H1 (cell line): ENCODE results near the gene ZNF614. TPM values are rescaled to one million over a fixed set of nuclear protein-coding genes. Genes with fewer than 3 reads are reported as not detected.

Source experiments
- CTCF ChIA-PET: fragments of 300-600 bp; sonication (Branson Sonifier 250); formaldehyde crosslinking; loops from one replicate; lab custom pipeline; 2021; ENCODE audit not compliant: partially characterized antibody; lab: Charles Lee
- POLR2A ChIA-PET: fragments of 300-600 bp; sonication (Branson Sonifier 250); formaldehyde crosslinking; loops from one replicate; lab custom pipeline; 2021; ENCODE audit warnings: inconsistent platforms; ENCODE audit not compliant: partially characterized antibody; lab: Charles Lee
- DNase-seq, 2 experiments: peaks; one replicate each; pipeline versions ENCODE4 v3.0.0 to v3.0.0-alpha.2; 2010 to 2022; ENCODE audit warnings: low spot score in 2 of 2, low read depth in 1 of 2, mixed read lengths in 1 of 2
- FAIRE-seq: peaks from 2 replicates; lab custom pipeline; 2011; peaks lifted over from hg19 to GRCh38; lab: Jason Lieb, UNC
- H2AFZ ChIP-seq: 2 replicates; pipeline ENCODE4 v1.8.1; 2012; ENCODE audit warnings: low read length, inconsistent platforms
- H2AK5ac ChIP-seq: 2 replicates; pipeline ENCODE4 v1.6.1; 2013; ENCODE audit warnings: low read depth, low read length
- H2BK120ac ChIP-seq: replicated peaks from 2 replicates; pipeline ENCODE3; 2013; ENCODE audit warnings: low read depth, low read length, inconsistent platforms
- H2BK12ac ChIP-seq: 2 replicates; pipeline ENCODE4 v1.6.1; 2013; ENCODE audit warnings: low read depth, low read length
- H2BK15ac ChIP-seq: 2 replicates; pipeline ENCODE4 v1.6.1; 2013; ENCODE audit warnings: low read length
- H2BK20ac ChIP-seq: 2 replicates; pipeline ENCODE4 v1.6.1; 2013; ENCODE audit warnings: low read length
- H2BK5ac ChIP-seq: 2 replicates; pipeline ENCODE4 v1.6.1; 2013; ENCODE audit warnings: low read depth, low read length
- H3K14ac ChIP-seq: 2 replicates; pipeline ENCODE4 v1.6.1; 2013; ENCODE audit warnings: inconsistent platforms; ENCODE audit not compliant: insufficient read length
- H3K18ac ChIP-seq: 2 replicates; pipeline ENCODE4 v1.6.1; 2013; ENCODE audit warnings: low read length; ENCODE audit errors: extremely low read depth
- H3K23ac ChIP-seq: 2 replicates; pipeline ENCODE4 v1.6.1; 2013; ENCODE audit warnings: inconsistent platforms; ENCODE audit not compliant: insufficient read length
- H3K23me2 ChIP-seq: 2 replicates; pipeline ENCODE4 v1.6.1; 2013; ENCODE audit warnings: low read depth, low read length
- H3K27ac ChIP-seq: 2 replicates; pipeline ENCODE4 v1.6.1; 2011; ENCODE audit warnings: low read depth, low read length, inconsistent platforms
- H3K27me3 ChIP-seq, 4 experiments: replicated peaks in 1 of 4; 1 replicate in 1 of 4; 2 replicates in 3 of 4; pipeline versions ENCODE4 v1.6.1 to v1.8.1; 2011 to 2013; ENCODE audit warnings: low read length in 3 of 4, mild to moderate bottlenecking in 3 of 4, inconsistent platforms in 2 of 4, mixed read lengths in 2 of 4, moderate library complexity in 1 of 4; ENCODE audit not compliant: control insufficient read depth in 3 of 4, insufficient read depth in 3 of 4; ENCODE audit errors: extremely low read depth in 1 of 4
- H3K36me3 ChIP-seq, 4 experiments: 2 replicates each; pipeline versions ENCODE4 v1.6.1 to v1.8.1; 2011 to 2013; ENCODE audit warnings: mild to moderate bottlenecking in 4 of 4, low read length in 3 of 4, moderate library complexity in 2 of 4, control low read depth in 1 of 4, inconsistent platforms in 1 of 4; ENCODE audit not compliant: insufficient read depth in 4 of 4, control insufficient read depth in 2 of 4
- H3K4ac ChIP-seq: replicated peaks from 2 replicates; pipeline ENCODE3; 2013; ENCODE audit warnings: low read length, low read depth, mixed read lengths, inconsistent platforms; ENCODE audit not compliant: insufficient read length
- H3K4me1 ChIP-seq, 4 experiments: replicated peaks in 1 of 4; 1 replicate in 1 of 4; 2 replicates in 3 of 4; pipeline versions ENCODE4 v1.6.1 to v1.8.1; 2011 to 2013; ENCODE audit warnings: low read length in 3 of 4, inconsistent platforms in 2 of 4, mixed read lengths in 1 of 4; ENCODE audit not compliant: insufficient read depth in 4 of 4, control insufficient read depth in 3 of 4
- H3K4me2 ChIP-seq, 2 experiments: 2 replicates each; pipeline versions ENCODE4 v1.6.1 to v1.8.1; 2011 to 2013; ENCODE audit warnings: low read depth in 2 of 2, low read length in 2 of 2, control low read depth in 1 of 2, inconsistent platforms in 1 of 2, mild to moderate bottlenecking in 1 of 2; ENCODE audit not compliant: insufficient read depth in 1 of 2
- H3K4me3 ChIP-seq, 4 experiments: fragments of 200-600, 300-600 bp in 1 of 4; sonication (generic), shearing (Covaris generic), sonication (Bioruptor Twin) in 1 of 4; 2 replicates each; pipeline versions ENCODE4 v1.5.1 to v1.8.1; 2011 to 2016; ENCODE audit warnings: low read length in 4 of 4, low read depth in 3 of 4, control low read depth in 2 of 4, inconsistent platforms in 2 of 4, mild to moderate bottlenecking in 2 of 4, mixed read lengths in 1 of 4, moderate library complexity in 1 of 4; ENCODE audit not compliant: insufficient read depth in 2 of 4; ENCODE audit errors: extremely low read depth in 1 of 4
- H3K56ac ChIP-seq: replicated peaks from 2 replicates; pipeline ENCODE3; 2013; ENCODE audit warnings: low read depth, mild to moderate bottlenecking, mixed read lengths, low read length, inconsistent platforms; ENCODE audit not compliant: insufficient read length
- H3K79me1 ChIP-seq: 2 replicates; pipeline ENCODE4 v1.6.1; 2013; ENCODE audit warnings: low read depth, low read length, control low read depth
- H3K79me2 ChIP-seq, 2 experiments: 2 replicates each; pipeline versions ENCODE4 v1.6.1 to v1.8.1; 2012 to 2013; ENCODE audit warnings: low read length in 2 of 2, mild to moderate bottlenecking in 2 of 2, inconsistent platforms in 1 of 2; ENCODE audit not compliant: insufficient read depth in 2 of 2, control insufficient read depth in 1 of 2
- H3K9ac ChIP-seq, 4 experiments: replicated peaks in 1 of 4; 1 replicate in 1 of 4; 2 replicates in 3 of 4; pipeline versions ENCODE4 v1.6.1 to v1.8.1; 2011 to 2013; ENCODE audit warnings: low read depth in 3 of 4, low read length in 3 of 4, control low read depth in 2 of 4, mild to moderate bottlenecking in 2 of 4, moderate library complexity in 2 of 4, inconsistent platforms in 1 of 4; ENCODE audit errors: extremely low read depth in 1 of 4
- H3K9me3 ChIP-seq, 2 experiments: 2 replicates each; pipeline versions ENCODE4 v1.6.1 to v1.8.1; 2012 to 2013; ENCODE audit warnings: mild to moderate bottlenecking in 2 of 2, moderate library complexity in 2 of 2, control low read depth in 1 of 2, inconsistent platforms in 1 of 2, low read depth in 1 of 2, low read length in 1 of 2, mixed read lengths in 1 of 2; ENCODE audit not compliant: insufficient read depth in 2 of 2
- H4K20me1 ChIP-seq, 2 experiments: replicated peaks in 1 of 2; 2 replicates each; pipeline versions ENCODE3 to v1.8.1; 2011 to 2013; ENCODE audit warnings: inconsistent platforms in 2 of 2, low read length in 2 of 2, mild to moderate bottlenecking in 1 of 2; ENCODE audit not compliant: insufficient read depth in 2 of 2, control insufficient read depth in 1 of 2
- H4K5ac ChIP-seq: 2 replicates; pipeline ENCODE4 v1.6.1; 2013; ENCODE audit warnings: low read length, low read depth, mixed read lengths, inconsistent platforms; ENCODE audit not compliant: insufficient read length
- H4K8ac ChIP-seq: 2 replicates; pipeline ENCODE4 v1.8.0; 2013; ENCODE audit warnings: mild to moderate bottlenecking, moderate library complexity, low read length, inconsistent platforms; ENCODE audit not compliant: insufficient read depth; ENCODE audit errors: extremely low read depth
- H4K91ac ChIP-seq: replicated peaks from 2 replicates; pipeline ENCODE3; 2013; ENCODE audit warnings: low read length, mixed read lengths, inconsistent platforms; ENCODE audit not compliant: insufficient read length
- ATF2 ChIP-seq: IDR thresholded peaks from 2 replicates; pipeline ENCODE4 v1.6.1; 2012; ENCODE audit warnings: low read length, inconsistent platforms
- BACH1 ChIP-seq: IDR thresholded peaks from 2 replicates; pipeline ENCODE4 v1.6.1; 2012; ENCODE audit warnings: low read length, improper control_type of control experiment
- CTCF ChIP-seq, 3 experiments: IDR thresholded peaks; 1 replicate in 2 of 3; 2 replicates in 1 of 3; pipeline versions ENCODE4 v1.5.1 to v1.6.1; 2011; ENCODE audit warnings: low read length in 3 of 3, mild to moderate bottlenecking in 3 of 3, inconsistent platforms in 2 of 3, low read depth in 1 of 3, moderate library complexity in 1 of 3; ENCODE audit not compliant: insufficient read depth in 1 of 3; ENCODE audit errors: control extremely low read depth in 1 of 3
- EGR1 ChIP-seq: IDR thresholded peaks from 2 replicates; pipeline ENCODE4 v1.6.1; 2011; ENCODE audit warnings: low read depth, low read length, borderline replicate concordance
- GTF2F1 ChIP-seq: IDR thresholded peaks from 2 replicates; pipeline ENCODE4 v1.6.1; 2012; ENCODE audit warnings: low read depth, low read length, improper control_type of control experiment, borderline replicate concordance
- POLR2A ChIP-seq, 2 experiments: IDR thresholded peaks; 1 replicate in 1 of 2; 2 replicates in 1 of 2; pipeline ENCODE4 v1.6.1; 2011; ENCODE audit warnings: low read depth in 2 of 2, low read length in 2 of 2, mild to moderate bottlenecking in 2 of 2; ENCODE audit errors: control extremely low read depth in 1 of 2
- RAD21 ChIP-seq, 2 experiments: IDR thresholded peaks in 1 of 2; conservative IDR thresholded peaks in 1 of 2; 2 replicates each; pipeline ENCODE4 v1.6.1; 2011; ENCODE audit warnings: low read depth in 2 of 2, low read length in 2 of 2, improper control_type of control experiment in 1 of 2, inconsistent platforms in 1 of 2, mild to moderate bottlenecking in 1 of 2, moderate library complexity in 1 of 2
- RBBP5 ChIP-seq: IDR thresholded peaks from 2 replicates; pipeline ENCODE4 v1.7.1; 2012; ENCODE audit warnings: low read depth, mild to moderate bottlenecking, inconsistent platforms, low read length, moderate library complexity, borderline replicate concordance
- RNF2 ChIP-seq: fragments of 200-900, 300-1000 bp; sonication (generic); IDR thresholded peaks from 2 replicates; pipeline ENCODE4 v1.7.1; 2016; ENCODE audit warnings: borderline replicate concordance, low read depth, mild to moderate bottlenecking, antibody characterized with exemption, low read length; ENCODE audit not compliant: poor library complexity, severe bottlenecking; ENCODE audit errors: missing control alignments
- WGBS, 2 experiments: shearing (Covaris generic) in 1 of 2; methylation state at CpG; one replicate each; pipeline versions ENCODE4 v1.1.6 to v1.1.7; 2013 to 2015; ENCODE audit warnings: low lambda C conversion rate in 2 of 2, mixed read lengths in 2 of 2, inconsistent platforms in 1 of 2, low coverage in 1 of 2, missing lambda C conversion rate in 1 of 2; ENCODE audit not compliant: insufficient replicate concordance in 2 of 2, insufficient coverage in 1 of 2, insufficient read length in 1 of 2; ENCODE audit errors: extremely low coverage in 1 of 2, missing lambda C conversion rate in 1 of 2; 5-methylcytosine and 5-hydroxymethylcytosine counted together
- polyA plus RNA-seq, 7 experiments: library from polyadenylated mRNA; depleted of rRNA in 3 of 7; stranded (reverse) in 5 of 7; unstranded in 2 of 7; fragments of >200 nt in 5 of 7; fragments of 200-250 nt in 2 of 7; gene quantifications; 1 replicate in 5 of 7; 2 replicates in 1 of 7; 4 replicates in 1 of 7; pipeline versions ENCODE4 v1.2.1 to v1.2.3, GENCODE V29; 2011 to 2013; ENCODE audit warnings: missing spikeins in 2 of 7, mixed read lengths in 2 of 7
- total RNA-seq: library from RNA; stranded (reverse); fragmentation: NEBNext Ultra II Directional; extraction: Animal tissue kit (Norgen Biotek cat#: 25700); gene quantifications from 2 replicates; pipeline ENCODE4 v1.2.1, GENCODE V29; 2021

Gene ZNF614
- total and polyA plus RNA-seq, 2 of the 8 experiments (the other 6 are each of a cell fraction or from before 2014, with no cell fraction given), result 4.7 to 18.7 TPM

- FAIRE-seq (no peak), DNase-seq (no peak)
- Histone ChIP-seq H3K9me3 (peaks cover 58 to 74% of the 10 kb centered on the region in 2 experiments), H3K27me3 (peaks cover 0 to 1% (median 0%) of the 10 kb centered on the region in 4 experiments; a peak in 3 of 7 replicates), H2BK5ac (no peak overlapping the region), H3K23me2 (no peaks in the 10 kb centered on the region), H2BK12ac (no peak overlapping the region), H3K4me1 (no peaks in the 10 kb centered on the region), H4K8ac (no peak overlapping the region), H3K4me2 (no peak overlapping the region), H2BK20ac (no peak overlapping the region), H3K79me2 (no peaks in the 10 kb centered on the region), H3K27ac (no peak overlapping the region), H4K20me1 (no peaks in the 10 kb centered on the region), H3K14ac (no peak overlapping the region), H3K18ac (no peak overlapping the region), H4K5ac (no peak overlapping the region), H2BK15ac (no peak overlapping the region), H3K36me3 (peaks cover 11 to 59% (median 34%) of the 10 kb centered on the region in 4 experiments; a peak in 7 of 8 replicates), H3K23ac (no peak overlapping the region), H3K56ac (no peak overlapping the region), H4K91ac (no peak overlapping the region), H3K9ac (no peak overlapping the region), H3K79me1 (no peaks in the 10 kb centered on the region), H3K4me3 (0 out of 8 replicates have a peak overlapping the region, but pooled peaks of 1 of the 4 experiments have one; percentile 5), H3K4ac (no peak overlapping the region), H2AFZ (no peak overlapping the region), H2BK120ac (no peak overlapping the region), H2AK5ac (no peak overlapping the region)
- CTCF ChIA-PET, result no interaction called here
- 88% methylated on average over 10 of the region's 10 CpGs; no CpG with 5 or more reads in 1 of the 2 experiments for WGBS, 2 experiments
- POLR2A ChIA-PET, result no interaction called here
- TF ChIP-seq ATF2 (no peak), CTCF (IDR thresholded peaks at IDR 0.05; ENCODE audit: control extremely low read depth in 1 of 3, insufficient read depth in 1 of 3, low read depth in 1 of 3, low read length in 3 of 3) (no peak), RNF2 (no peak), RBBP5 (no peak), EGR1 (no peak), RAD21 (IDR thresholded peaks at IDR 0.05 in 1 of 2, conservative IDR thresholded peaks at IDR 0.05 in 1 of 2; ENCODE audit: low read depth in 2 of 2, low read length in 2 of 2) (no peak), GTF2F1 (no peak), POLR2A (IDR thresholded peaks at IDR 0.05; ENCODE audit: control extremely low read depth in 1 of 2, low read depth in 2 of 2, low read length in 2 of 2) (no peak), BACH1 (no peak)
These were observed 34.8 kb downstream of the ZNF614 start for GRCh38 chr19:51993422-51993821.
